HEK293 (cell line): ENCODE measurements around the gene NDOR1.

Experiments
- CTCF ChIA-PET: fragments of 350-600 bp; formaldehyde crosslinking; extraction: SDS; loops from one replicate; lab custom pipeline; 2021; ENCODE audit warnings: antibody characterized with exemption; lab: Yijun Ruan, JAX
- POLR2A ChIA-PET: fragments of 300-600 bp; formaldehyde crosslinking; extraction: SDS; loops from one replicate; lab custom pipeline; 2020; ENCODE audit warnings: antibody characterized with exemption, inconsistent platforms; lab: Yijun Ruan, JAX
- H3K27ac ChIP-seq: fragments of 200-500 bp; sonication (Bioruptor generic); 2 replicates; pipeline ENCODE4 v1.5.1; 2014; ENCODE audit warnings: low read depth, low read length, control low read depth, inconsistent platforms; ENCODE audit errors: extremely low read depth
- H3K36me3 ChIP-seq, 2 experiments: fragments of 200-500 bp in 1 of 2; sonication (Bioruptor generic) in 1 of 2; 1 replicate in 1 of 2; 2 replicates in 1 of 2; pipeline ENCODE4 v1.5.1; 2014 to 2017; ENCODE audit warnings: inconsistent platforms in 2 of 2, low read length in 2 of 2; ENCODE audit not compliant: control insufficient read depth in 2 of 2, insufficient read depth in 1 of 2
- H3K4me1 ChIP-seq: fragments of 200-500 bp; sonication (Bioruptor generic); 2 replicates; pipeline ENCODE4 v1.5.1; 2014; ENCODE audit warnings: mild to moderate bottlenecking, low read length, inconsistent platforms; ENCODE audit not compliant: control insufficient read depth, insufficient read depth
- H3K4me3 ChIP-seq: 2 replicates; pipeline ENCODE4 v1.5.1; 2011; ENCODE audit warnings: low read depth, mild to moderate bottlenecking, control low read depth, low read length, moderate library complexity
- H3K9me3 ChIP-seq: fragments of 200-500 bp; sonication (Bioruptor generic); 2 replicates; pipeline ENCODE4 v1.5.1; 2014; ENCODE audit warnings: low read depth, low read length, inconsistent platforms; ENCODE audit not compliant: control insufficient read depth, insufficient read depth
- BCL11B ChIP-seq: fragments of 450-650 bp; formaldehyde crosslinking; IDR thresholded peaks from 2 replicates; pipeline ENCODE4 v1.5.1; 2016; ENCODE audit warnings: low read depth, missing biosample characterization, missing genetic modification characterization
- HIC1 ChIP-seq: fragments of 450-650 bp; formaldehyde crosslinking; IDR thresholded peaks from 2 replicates; pipeline ENCODE4 v1.5.1; 2016; ENCODE audit warnings: missing biosample characterization, missing genetic modification characterization
- KLF17 ChIP-seq: fragments of 450-650 bp; formaldehyde crosslinking; IDR thresholded peaks from 2 replicates; pipeline ENCODE4 v1.5.1; 2016; ENCODE audit warnings: missing biosample characterization, missing genetic modification characterization
- WT1 ChIP-seq: fragments of 450-650 bp; formaldehyde crosslinking; IDR thresholded peaks from 2 replicates; pipeline ENCODE4 v1.5.1; 2016; ENCODE audit warnings: missing biosample characterization, missing genetic modification characterization
- ZEB2 ChIP-seq: fragments of 450-650 bp; formaldehyde crosslinking; IDR thresholded peaks from 2 replicates; pipeline ENCODE4 v1.5.1; 2016; ENCODE audit warnings: missing biosample characterization, missing genetic modification characterization
- ZNF114 ChIP-seq: fragments of 450-650 bp; formaldehyde crosslinking; IDR thresholded peaks from 2 replicates; pipeline ENCODE4 v1.5.0; 2017; ENCODE audit warnings: missing biosample characterization, missing genetic modification characterization
- ZNF121 ChIP-seq: fragments of 450-650 bp; formaldehyde crosslinking; IDR thresholded peaks from 2 replicates; pipeline ENCODE4 v1.5.1; 2016; ENCODE audit warnings: missing biosample characterization, missing genetic modification characterization
- ZNF157 ChIP-seq: fragments of 450-650 bp; formaldehyde crosslinking; IDR thresholded peaks from 2 replicates; pipeline ENCODE4 v1.5.1; 2016; ENCODE audit warnings: missing biosample characterization, missing genetic modification characterization
- ZNF184 ChIP-seq: fragments of 450-650 bp; IDR thresholded peaks from 2 replicates; pipeline ENCODE4 v1.5.1; 2018; ENCODE audit warnings: missing biosample characterization, mild to moderate bottlenecking, missing genetic modification characterization
- ZNF23 ChIP-seq: fragments of 450-650 bp; formaldehyde crosslinking; IDR thresholded peaks from 2 replicates; pipeline ENCODE4 v1.5.1; 2016; ENCODE audit warnings: missing biosample characterization, missing genetic modification characterization, borderline replicate concordance
- ZNF366 ChIP-seq: fragments of 450-650 bp; formaldehyde crosslinking; conservative IDR thresholded peaks from 2 replicates; pipeline ENCODE4 v1.5.1; 2016; ENCODE audit warnings: missing biosample characterization, missing genetic modification characterization
- ZNF549 ChIP-seq: fragments of 450-650 bp; IDR thresholded peaks from 2 replicates; pipeline ENCODE4 v1.5.1; 2018; ENCODE audit warnings: missing biosample characterization, missing genetic modification characterization, mild to moderate bottlenecking, inconsistent platforms, moderate library complexity
- ZNF664 ChIP-seq: fragments of 450-650 bp; formaldehyde crosslinking; IDR thresholded peaks from 2 replicates; pipeline ENCODE4 v1.5.1; 2016; ENCODE audit warnings: missing biosample characterization, missing genetic modification characterization
- ZNF670 ChIP-seq: fragments of 450-650 bp; formaldehyde crosslinking; IDR thresholded peaks from 2 replicates; pipeline ENCODE4 v1.5.1; 2016; ENCODE audit warnings: missing biosample characterization, missing genetic modification characterization, low read depth
- ZNF792 ChIP-seq: fragments of 450-650 bp; formaldehyde crosslinking; IDR thresholded peaks from 2 replicates; pipeline ENCODE4 v1.5.1; 2016; ENCODE audit warnings: missing biosample characterization, missing genetic modification characterization
- ZNF837 ChIP-seq: fragments of 450-650 bp; formaldehyde crosslinking; IDR thresholded peaks from 2 replicates; pipeline ENCODE4 v1.5.1; 2016; ENCODE audit warnings: missing biosample characterization, missing genetic modification characterization
- TF ChIP-seq, protein P1 (sequence below): fragments of 450-650 bp; formaldehyde crosslinking; IDR thresholded peaks from 2 replicates; pipeline ENCODE4 v1.5.1; 2016; ENCODE audit warnings: missing biosample characterization, missing genetic modification characterization, borderline replicate concordance
- TF ChIP-seq, protein P2 (sequence below): fragments of 450-650 bp; formaldehyde crosslinking; IDR thresholded peaks from 2 replicates; pipeline ENCODE4 v1.5.1; 2016; ENCODE audit warnings: missing biosample characterization, missing genetic modification characterization
- TF ChIP-seq, protein P3 (sequence below): fragments of 450-650 bp; formaldehyde crosslinking; IDR thresholded peaks from 2 replicates; pipeline ENCODE4 v1.5.1; 2016; ENCODE audit warnings: missing biosample characterization, missing genetic modification characterization
- TF ChIP-seq, protein P4 (sequence below): fragments of 450-650 bp; formaldehyde crosslinking; IDR thresholded peaks from 2 replicates; pipeline ENCODE4 v1.5.1; 2016; ENCODE audit warnings: missing biosample characterization, missing genetic modification characterization

Gene NDOR1

GRCh38 chr9:137226338-137227053 lies 21.0 kb downstream of the NDOR1 start:
- no peak overlapping the region for H3K27ac ChIP-seq
- H3K36me3 ChIP-seq: no peaks in the 10 kb centered on the region
- TF ChIP-seq ZNF670 (tag by site-specific recombination) (no peak), ZNF549 (no peak), ZNF157 (tag by site-specific recombination) (no peak), ZNF366 (tag by site-specific recombination) (no peak)
- TF ChIP-seq, protein P1, sequence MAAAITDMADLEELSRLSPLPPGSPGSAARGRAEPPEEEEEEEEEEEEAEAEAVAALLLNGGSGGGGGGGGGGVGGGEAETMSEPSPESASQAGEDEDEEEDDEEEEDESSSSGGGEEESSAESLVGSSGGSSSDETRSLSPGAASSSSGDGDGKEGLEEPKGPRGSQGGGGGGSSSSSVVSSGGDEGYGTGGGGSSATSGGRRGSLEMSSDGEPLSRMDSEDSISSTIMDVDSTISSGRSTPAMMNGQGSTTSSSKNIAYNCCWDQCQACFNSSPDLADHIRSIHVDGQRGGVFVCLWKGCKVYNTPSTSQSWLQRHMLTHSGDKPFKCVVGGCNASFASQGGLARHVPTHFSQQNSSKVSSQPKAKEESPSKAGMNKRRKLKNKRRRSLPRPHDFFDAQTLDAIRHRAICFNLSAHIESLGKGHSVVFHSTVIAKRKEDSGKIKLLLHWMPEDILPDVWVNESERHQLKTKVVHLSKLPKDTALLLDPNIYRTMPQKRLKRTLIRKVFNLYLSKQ (tag by site-specific recombination): no peak
- ChIA-PET POLR2A (interaction anchor here (0.5 to 17.2 kb wide), 9 partner anchors 15 to 193 kb away, joined by 3 to 304 read pairs (median 5); partner anchors contain the start of genes ANAPC2, NDOR1, NPDC1 and SAPCD2), CTCF (interaction anchor here (0.6 to 6.7 kb wide), 25 partner anchors 8 to 439 kb away, joined by 3 to 69 read pairs (median 6); partner anchors contain the start of genes ABCA2, ANAPC2, C8G and MAN1B1)
- H3K4me3 ChIP-seq: no peak overlapping the region
- no peaks in the 10 kb centered on the region for H3K9me3 ChIP-seq
- H3K4me1 ChIP-seq: peaks cover 4% of the 10 kb centered on the region

DNA sequence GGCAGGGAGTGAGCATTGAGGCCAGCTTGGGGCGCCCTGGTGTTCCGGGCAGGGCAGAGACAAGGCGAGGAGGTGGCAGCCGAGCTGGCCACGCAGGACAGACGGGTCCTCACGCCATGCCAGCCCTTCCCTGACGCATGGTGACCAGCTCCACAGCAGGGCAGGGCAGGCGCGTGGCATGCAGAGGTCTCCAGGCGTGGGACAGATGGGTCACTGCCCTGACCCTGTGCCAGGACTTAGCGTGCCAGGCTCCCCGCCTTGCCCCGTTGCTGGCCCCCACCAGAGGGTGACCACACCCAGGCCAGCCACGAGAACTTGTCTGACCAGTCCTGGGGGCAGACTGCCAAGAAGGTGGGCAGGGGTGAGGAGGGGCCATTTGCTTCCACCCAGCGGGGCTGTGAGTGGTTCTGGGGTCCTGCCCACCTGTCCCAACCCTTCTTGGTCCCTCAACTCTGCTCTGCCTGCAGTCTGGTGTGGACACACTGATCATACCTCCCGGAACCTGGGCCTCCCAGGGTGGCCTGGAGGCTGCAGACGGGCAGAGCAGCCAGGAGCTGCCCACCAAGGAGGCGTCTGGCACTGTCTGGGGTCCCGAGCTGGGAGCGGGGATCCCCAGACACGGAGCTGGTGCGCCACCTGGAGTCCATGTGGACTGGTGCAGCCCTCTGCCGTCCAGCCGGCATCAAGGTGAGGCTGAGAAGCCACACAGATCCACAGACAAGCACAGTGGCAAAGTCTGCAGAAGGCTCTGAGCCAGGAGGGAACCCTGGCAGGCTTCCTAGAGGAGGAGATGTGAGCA lies 21.8 kb downstream of the NDOR1 start, which contains the start of gene RNF224:
TSS of gene RNF224 (plus strand) at position 449 of the 799 bp plus-strand sequence. CDS start 834 bp downstream, outside the sequence.
- H3K4me1 ChIP-seq: peaks cover 4% of the 10 kb centered on the region
- no peak within 1 kb of the TSS for H3K4me3 ChIP-seq
- CTCF ChIA-PET: interaction anchor here (0.5 to 6.7 kb wide), 31 partner anchors 9 to 439 kb away, joined by 3 to 69 read pairs (median 5); partner anchors contain the start of genes ABCA2, ANAPC2, C8G and LRRC26
- no peaks in the 10 kb centered on the region for H3K9me3 ChIP-seq
- POLR2A ChIA-PET: interaction anchor here (0.5 to 17.2 kb wide), 10 partner anchors 14 to 193 kb away, joined by 3 to 304 read pairs (median 5); partner anchors contain the start of genes ANAPC2, NDOR1, NPDC1 and SAPCD2
- H3K36me3 ChIP-seq: no peaks in the 10 kb centered on the region
- H3K27ac ChIP-seq: no peak within 1 kb of the TSS
- TF ChIP-seq ZNF837: no peak
- TF ChIP-seq, protein P2, sequence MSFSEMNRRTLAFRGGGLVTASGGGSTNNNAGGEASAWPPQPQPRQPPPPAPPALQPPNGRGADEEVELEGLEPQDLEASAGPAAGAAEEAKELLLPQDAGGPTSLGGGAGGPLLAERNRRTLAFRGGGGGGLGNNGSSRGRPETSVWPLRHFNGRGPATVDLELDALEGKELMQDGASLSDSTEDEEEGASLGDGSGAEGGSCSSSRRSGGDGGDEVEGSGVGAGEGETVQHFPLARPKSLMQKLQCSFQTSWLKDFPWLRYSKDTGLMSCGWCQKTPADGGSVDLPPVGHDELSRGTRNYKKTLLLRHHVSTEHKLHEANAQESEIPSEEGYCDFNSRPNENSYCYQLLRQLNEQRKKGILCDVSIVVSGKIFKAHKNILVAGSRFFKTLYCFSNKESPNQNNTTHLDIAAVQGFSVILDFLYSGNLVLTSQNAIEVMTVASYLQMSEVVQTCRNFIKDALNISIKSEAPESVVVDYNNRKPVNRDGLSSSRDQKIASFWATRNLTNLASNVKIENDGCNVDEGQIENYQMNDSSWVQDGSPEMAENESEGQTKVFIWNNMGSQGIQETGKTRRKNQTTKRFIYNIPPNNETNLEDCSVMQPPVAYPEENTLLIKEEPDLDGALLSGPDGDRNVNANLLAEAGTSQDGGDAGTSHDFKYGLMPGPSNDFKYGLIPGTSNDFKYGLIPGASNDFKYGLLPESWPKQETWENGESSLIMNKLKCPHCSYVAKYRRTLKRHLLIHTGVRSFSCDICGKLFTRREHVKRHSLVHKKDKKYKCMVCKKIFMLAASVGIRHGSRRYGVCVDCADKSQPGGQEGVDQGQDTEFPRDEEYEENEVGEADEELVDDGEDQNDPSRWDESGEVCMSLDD (tag by site-specific recombination): peak; percentile 88
- TF ChIP-seq, protein P3, sequence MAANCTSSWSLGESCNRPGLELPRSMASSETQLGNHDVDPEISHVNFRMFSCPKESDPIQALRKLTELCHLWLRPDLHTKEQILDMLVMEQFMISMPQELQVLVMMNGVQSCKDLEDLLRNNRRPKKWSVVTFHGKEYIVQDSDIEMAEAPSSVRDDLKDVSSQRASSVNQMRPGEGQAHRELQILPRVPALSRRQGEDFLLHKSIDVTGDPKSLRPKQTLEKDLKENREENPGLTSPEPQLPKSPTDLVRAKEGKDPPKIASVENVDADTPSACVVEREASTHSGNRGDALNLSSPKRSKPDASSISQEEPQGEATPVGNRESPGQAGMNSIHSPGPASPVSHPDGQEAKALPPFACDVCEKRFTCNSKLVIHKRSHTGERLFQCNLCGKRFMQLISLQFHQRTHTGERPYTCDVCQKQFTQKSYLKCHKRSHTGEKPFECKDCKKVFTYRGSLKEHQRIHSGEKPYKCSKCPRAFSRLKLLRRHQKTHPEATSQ (tag by site-specific recombination): no peak
- TF ChIP-seq ZNF121 (tag by site-specific recombination): 0 out of 2 replicates have a peak, but pooled peaks have one; percentile 46
- TF ChIP-seq HIC1 (tag by site-specific recombination): peak; percentile 79
- TF ChIP-seq WT1: 0 out of 2 replicates have a peak, but pooled peaks have one; percentile 17
- no peak for TF ChIP-seq ZNF792
- no peak for TF ChIP-seq ZNF23 (tag by site-specific recombination)
- peak; percentile 54; the same call in 1 of the 2 replicates for TF ChIP-seq ZEB2 (tag by site-specific recombination)
- TF ChIP-seq ZNF664 (tag by site-specific recombination): no peak
- no peak for TF ChIP-seq ZNF184 (tag by site-specific recombination)
- TF ChIP-seq KLF17 (tag by site-specific recombination): peak; percentile 65
- TF ChIP-seq ZNF114 (tag by site-specific recombination): no peak
- 0 out of 2 replicates have a peak, but pooled peaks have one; percentile 73 for TF ChIP-seq BCL11B (tag by site-specific recombination)
- TF ChIP-seq, protein P4, sequence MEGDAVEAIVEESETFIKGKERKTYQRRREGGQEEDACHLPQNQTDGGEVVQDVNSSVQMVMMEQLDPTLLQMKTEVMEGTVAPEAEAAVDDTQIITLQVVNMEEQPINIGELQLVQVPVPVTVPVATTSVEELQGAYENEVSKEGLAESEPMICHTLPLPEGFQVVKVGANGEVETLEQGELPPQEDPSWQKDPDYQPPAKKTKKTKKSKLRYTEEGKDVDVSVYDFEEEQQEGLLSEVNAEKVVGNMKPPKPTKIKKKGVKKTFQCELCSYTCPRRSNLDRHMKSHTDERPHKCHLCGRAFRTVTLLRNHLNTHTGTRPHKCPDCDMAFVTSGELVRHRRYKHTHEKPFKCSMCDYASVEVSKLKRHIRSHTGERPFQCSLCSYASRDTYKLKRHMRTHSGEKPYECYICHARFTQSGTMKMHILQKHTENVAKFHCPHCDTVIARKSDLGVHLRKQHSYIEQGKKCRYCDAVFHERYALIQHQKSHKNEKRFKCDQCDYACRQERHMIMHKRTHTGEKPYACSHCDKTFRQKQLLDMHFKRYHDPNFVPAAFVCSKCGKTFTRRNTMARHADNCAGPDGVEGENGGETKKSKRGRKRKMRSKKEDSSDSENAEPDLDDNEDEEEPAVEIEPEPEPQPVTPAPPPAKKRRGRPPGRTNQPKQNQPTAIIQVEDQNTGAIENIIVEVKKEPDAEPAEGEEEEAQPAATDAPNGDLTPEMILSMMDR (tag by site-specific recombination): peak; percentile 93
